GM12874 (cell line): ENCODE measurements around the gene EGLN1.

ENCODE experiments used
- TF ChIP-seq, protein P1 (sequence below): IDR thresholded peaks from 2 replicates; pipeline ENCODE4 v1.5.1; 2011; ENCODE audit warnings: low read depth, mild to moderate bottlenecking, control low read depth, low read length, moderate library complexity; ENCODE audit not compliant: insufficient read depth

EGLN1 gene

DNA sequence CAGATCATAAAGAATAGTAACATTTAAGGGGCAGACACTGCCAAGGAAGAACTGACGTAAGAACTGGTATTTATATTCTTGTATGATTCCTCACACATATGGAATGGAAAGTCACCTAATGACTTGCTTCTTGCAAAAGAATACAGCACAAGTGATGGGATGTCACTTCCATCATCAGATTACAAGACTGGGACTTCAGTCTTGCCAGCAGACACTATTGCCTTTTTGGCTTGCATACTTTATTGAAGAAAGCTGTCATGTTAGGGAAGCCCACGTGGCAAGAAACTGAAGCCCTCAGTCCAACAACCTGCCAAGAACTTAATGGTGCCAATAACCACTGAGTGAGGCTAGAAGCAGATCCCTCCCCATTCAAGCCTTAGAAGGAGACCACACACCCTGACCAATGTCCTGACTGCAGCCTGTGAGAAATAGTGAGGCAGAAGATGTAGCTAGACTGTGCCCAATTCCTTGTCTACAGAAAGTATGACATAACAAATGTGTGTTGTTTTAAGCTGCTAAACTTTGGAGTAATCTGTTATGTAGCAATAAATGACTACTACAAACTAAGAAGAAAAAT lies 12.0 kb downstream of the EGLN1 start:
- TF ChIP-seq, protein P1, sequence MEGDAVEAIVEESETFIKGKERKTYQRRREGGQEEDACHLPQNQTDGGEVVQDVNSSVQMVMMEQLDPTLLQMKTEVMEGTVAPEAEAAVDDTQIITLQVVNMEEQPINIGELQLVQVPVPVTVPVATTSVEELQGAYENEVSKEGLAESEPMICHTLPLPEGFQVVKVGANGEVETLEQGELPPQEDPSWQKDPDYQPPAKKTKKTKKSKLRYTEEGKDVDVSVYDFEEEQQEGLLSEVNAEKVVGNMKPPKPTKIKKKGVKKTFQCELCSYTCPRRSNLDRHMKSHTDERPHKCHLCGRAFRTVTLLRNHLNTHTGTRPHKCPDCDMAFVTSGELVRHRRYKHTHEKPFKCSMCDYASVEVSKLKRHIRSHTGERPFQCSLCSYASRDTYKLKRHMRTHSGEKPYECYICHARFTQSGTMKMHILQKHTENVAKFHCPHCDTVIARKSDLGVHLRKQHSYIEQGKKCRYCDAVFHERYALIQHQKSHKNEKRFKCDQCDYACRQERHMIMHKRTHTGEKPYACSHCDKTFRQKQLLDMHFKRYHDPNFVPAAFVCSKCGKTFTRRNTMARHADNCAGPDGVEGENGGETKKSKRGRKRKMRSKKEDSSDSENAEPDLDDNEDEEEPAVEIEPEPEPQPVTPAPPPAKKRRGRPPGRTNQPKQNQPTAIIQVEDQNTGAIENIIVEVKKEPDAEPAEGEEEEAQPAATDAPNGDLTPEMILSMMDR = no peak

DNA sequence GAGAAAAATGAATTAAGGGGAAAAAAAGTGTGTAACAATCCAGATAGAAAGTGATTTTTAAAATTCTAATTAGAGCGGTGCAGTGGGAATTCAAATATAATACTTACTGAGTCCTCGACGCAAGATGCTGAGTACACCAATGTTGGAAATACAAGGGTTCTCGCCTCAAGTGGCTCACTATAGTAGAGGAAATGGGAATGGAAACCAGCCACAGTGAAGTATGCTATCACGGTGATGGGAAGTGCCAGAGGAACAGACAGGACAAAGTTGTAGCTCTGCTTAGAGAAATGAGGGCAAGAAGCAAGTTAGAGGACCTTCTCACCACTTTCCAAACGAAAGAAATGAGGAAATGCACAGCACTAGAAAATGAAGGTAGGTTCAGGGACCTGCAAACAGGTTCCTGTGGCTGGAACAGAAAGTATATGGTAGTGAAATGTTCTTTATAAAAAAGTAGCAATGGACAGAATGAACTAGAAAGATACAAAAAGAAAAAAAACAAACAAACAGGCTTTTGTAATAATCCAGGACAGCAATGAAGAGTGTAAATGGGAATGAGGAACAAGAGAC lies 13.5 kb downstream of the EGLN1 start:
- TF ChIP-seq, protein P1 = no peak

DNA sequence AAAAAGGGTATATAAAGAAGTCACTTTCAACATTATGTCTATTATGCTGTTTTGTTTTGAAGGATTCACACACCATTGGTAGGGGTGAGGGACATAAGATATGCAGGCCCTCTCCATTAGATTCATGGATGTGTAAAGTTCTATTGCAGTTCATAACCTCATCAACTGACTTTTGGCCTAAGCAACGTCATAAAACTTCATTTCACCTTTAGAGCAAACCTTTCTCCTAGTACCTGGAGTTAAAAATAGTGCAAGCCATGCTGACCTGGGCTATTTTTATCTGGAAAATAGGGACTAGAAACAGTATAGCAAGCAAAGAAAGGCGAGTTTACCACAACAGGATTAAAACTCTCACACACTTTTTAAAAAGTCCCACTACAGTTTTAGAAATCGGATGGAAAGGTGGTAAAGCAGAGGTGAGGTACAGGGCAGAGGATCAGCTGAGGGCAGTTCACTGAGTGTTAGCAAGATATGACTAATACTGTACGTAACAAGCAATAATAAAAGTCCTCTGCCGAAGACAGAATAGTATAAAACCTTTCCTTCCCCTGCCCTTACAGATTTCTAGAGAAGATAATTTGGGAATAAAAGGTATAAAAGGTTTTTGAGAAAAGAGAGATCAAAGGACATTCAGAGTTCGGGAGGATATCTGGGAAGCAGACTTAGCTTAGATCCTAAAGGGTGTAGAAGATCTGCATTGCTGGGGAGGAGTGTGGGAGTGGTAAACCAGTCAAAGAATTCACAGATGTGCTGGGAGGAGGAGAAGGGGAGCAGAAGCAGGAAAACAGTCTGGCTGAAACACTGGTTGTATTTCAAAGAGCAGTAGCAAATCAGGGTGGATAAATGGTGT lies 14.3 kb downstream of the EGLN1 start:
- TF ChIP-seq, protein P1 = no peak

DNA sequence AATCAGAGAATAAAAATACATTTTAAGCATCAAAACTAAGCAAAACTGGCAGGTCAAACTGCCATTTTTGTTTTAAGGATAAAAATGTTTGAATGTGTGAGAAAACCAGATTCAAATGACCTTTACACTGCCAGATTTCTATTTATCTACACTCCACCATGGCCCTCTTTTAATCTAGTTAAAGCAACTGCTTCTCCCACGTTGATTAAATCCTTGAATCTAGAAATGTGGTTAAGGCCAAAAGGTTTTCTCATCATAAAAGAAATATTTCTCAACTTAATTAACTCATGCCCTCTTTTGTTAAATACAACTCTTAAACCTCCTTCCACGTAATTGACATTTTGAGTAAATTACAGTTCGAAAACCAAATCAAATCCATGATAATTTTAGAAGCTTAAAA lies 15.0 kb downstream of the EGLN1 start:
- TF ChIP-seq, protein P1 = no peak

DNA sequence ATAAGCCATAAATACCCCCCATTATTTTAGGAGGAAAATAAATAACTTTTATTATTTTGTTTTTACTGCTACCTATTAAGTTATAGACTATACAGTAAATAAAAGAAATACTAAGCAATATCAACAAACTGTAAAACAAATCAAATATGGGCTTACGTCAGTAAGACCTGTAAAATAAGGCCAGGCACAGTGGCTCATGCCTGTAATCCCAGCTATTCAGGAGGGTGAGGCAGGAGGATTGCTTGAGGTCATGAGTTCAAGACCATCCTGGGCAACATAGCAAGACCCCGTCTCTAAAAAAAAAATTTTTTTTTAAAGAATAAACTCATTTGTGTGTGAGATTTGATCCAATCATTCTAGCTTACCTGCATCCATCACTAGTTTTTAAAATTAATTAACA lies 17.8 kb downstream of the EGLN1 start:
- TF ChIP-seq, protein P1 = no peak

DNA sequence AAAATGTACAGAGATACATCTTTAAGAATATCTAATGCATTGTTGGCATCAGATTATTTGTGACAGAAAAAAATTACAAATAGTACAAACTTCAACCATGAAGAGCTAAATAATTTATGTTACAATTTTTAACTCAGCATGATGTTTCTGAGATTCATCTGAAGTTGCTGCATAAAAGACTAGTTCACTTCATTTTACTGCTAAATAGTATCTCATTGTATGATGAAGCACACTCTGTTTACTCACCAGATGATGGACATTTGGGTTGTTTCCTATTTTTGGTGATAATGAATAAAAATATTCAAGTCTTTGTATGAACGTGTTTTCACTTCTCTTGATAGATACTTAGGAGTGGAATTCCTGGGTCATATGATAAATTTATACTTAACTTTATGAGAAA lies 20.6 kb downstream of the EGLN1 start:
- TF ChIP-seq, protein P1 = no peak

DNA sequence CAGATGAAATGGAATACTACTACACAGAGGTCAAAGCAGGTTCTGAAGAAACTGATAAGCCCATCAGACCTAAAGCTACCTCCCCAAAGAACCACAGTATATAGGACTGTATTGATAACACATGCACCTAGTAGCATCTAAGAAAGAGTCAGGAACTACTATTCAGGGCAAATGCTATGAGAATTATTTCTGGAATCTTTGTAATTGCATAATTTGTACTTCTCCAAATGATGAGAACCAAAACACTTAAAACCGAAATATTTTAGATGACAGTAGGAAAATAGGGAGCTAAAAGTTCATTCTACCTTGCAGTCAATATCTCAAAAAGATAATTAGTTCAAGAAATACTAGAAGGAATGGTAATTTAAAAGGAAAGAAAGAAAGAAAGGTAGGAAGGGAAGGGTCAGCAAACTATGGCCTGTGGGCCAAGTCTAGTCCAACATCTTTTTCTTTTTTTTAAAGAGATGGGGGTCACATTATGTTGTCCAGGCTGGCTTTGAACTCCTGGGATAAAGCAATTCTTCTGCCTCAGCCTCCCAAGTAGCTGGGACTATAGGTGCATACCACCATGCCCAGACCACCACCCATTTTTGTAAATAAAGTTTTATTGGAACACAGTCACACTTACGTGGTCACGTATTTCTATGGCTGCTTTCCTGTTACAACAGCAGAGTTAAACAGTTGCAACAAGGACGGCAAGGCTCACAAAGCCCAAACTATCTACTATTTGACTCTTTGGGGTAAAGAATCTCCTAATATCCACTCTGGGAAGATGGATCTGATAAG lies 24.0 kb downstream of the EGLN1 start:
- TF ChIP-seq, protein P1 = no peak
